GM12874 (cell line): ENCODE measurements around the gene PCID2.

Experiments
- TF ChIP-seq, protein P1 (sequence below): IDR thresholded peaks from 2 replicates; pipeline ENCODE4 v1.5.1; 2011; ENCODE audit warnings: low read depth, mild to moderate bottlenecking, control low read depth, low read length, moderate library complexity; ENCODE audit not compliant: insufficient read depth

PCID2 gene

DNA sequence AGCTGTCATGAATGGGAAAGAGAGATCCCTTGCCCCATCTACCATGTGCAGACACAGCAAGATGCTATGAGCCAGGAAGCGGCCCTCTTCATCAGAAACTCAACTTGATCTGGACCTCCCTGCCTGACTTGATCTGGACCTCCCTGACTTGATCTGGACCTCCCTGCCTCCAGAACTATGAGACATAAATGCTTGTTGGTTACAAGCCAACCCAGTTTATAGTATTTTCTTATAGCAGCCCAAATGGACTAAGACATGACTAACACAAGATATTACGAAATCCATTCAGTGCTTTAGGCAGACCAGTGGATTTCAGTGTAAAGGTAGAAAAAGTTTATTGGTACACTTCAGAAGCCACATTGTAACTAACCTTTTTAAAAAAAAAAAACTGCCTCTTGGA, 15.6 kb downstream of the PCID2 start:
- TF ChIP-seq, protein P1, sequence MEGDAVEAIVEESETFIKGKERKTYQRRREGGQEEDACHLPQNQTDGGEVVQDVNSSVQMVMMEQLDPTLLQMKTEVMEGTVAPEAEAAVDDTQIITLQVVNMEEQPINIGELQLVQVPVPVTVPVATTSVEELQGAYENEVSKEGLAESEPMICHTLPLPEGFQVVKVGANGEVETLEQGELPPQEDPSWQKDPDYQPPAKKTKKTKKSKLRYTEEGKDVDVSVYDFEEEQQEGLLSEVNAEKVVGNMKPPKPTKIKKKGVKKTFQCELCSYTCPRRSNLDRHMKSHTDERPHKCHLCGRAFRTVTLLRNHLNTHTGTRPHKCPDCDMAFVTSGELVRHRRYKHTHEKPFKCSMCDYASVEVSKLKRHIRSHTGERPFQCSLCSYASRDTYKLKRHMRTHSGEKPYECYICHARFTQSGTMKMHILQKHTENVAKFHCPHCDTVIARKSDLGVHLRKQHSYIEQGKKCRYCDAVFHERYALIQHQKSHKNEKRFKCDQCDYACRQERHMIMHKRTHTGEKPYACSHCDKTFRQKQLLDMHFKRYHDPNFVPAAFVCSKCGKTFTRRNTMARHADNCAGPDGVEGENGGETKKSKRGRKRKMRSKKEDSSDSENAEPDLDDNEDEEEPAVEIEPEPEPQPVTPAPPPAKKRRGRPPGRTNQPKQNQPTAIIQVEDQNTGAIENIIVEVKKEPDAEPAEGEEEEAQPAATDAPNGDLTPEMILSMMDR = no peak

DNA sequence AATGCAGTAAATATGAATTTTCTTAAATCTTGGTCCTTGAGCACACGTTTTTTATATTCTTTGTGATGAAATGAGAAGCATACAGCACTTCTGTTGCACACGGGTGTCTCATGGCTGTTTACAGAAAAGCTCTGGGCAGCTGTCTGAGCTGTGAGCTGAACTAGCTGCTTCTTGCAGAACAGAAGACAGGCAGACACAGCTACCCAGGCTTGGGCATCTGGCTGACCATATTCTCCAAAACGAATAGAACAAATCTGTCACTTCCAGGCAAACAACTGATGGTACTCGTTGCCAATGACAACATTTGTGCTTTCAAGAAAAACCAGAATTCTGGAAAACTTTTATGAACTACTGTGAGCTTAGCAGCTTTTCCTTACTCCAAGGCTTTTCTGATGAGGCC, 16.2 kb downstream of the PCID2 start:
- TF ChIP-seq, protein P1 = no peak

DNA sequence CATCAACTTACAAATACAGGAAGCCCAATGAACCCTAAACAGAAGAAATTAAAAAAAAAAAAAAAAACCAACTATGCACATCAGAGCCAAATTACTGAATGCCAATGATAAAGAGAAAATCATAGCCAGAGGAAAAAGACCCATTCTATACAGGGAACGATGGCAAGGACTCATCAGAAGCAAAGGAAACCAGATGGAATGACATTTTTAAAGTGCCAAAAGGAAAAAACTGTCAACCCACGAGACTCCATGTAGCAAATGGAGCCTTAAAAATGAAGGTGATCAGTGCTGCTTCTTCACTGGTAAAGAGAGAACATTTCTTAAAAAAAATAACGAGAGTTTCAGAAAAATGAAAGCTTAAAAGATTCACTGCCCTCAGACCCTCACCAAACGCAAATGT, 18.3 kb downstream of the PCID2 start:
- TF ChIP-seq, protein P1 = no peak

DNA sequence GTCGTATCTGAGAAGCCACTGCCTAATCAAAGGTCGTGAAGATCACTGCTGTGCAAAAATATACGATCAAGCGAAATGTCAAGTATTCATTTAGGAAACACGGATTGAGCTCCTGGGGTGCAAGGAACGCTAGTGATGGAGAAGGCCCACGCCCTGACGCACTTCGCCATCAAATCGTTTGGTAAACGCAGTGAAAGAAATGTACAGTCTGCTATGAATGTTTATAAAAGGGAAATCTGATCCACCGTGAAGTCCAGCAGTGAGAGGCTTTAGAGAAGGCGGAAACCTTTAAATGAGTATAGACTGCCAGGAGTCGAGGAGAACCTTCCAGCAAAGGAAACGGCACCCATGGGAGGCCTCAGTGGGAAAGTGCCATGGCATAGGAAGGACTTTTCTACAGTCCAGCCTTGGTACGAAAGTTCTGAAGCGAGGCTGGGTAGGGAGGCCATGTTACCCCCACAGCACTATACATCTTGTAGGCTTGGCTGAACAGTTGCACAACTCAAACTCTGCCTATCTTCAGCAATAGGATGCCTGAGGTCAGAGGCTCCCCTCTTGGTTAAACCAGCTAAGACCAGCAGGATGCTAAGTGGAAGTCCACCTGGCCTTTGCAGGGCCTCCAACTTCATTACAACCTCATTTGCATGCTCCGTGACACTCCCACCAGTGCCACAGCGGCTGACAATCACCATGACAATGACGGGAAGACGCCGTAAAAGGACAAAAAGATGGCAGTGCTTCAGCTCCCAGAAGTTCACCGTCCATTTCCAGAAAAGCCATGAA, 20.4 kb downstream of the PCID2 start:
- TF ChIP-seq, protein P1 = no peak

DNA sequence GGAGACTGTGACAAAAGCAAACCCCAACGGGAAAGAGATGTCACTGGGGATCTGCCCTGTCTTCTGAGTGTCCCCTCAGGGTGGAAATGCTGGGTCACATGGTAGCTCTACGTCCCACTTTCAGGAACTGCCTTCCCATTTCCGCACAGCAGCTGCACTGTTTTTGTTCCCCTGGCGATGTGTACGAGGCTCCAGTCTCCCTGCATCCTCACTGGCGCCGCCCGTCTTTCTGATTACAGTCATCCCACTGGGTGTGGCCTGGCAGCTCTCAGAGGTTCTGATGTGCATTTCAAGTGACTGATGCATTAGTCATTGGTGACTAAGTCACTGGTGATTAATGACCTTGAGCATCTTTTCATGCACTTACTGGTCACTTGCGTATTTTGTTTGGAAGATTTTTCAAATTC, 21.2 kb downstream of the PCID2 start:
- TF ChIP-seq, protein P1 = no peak

DNA sequence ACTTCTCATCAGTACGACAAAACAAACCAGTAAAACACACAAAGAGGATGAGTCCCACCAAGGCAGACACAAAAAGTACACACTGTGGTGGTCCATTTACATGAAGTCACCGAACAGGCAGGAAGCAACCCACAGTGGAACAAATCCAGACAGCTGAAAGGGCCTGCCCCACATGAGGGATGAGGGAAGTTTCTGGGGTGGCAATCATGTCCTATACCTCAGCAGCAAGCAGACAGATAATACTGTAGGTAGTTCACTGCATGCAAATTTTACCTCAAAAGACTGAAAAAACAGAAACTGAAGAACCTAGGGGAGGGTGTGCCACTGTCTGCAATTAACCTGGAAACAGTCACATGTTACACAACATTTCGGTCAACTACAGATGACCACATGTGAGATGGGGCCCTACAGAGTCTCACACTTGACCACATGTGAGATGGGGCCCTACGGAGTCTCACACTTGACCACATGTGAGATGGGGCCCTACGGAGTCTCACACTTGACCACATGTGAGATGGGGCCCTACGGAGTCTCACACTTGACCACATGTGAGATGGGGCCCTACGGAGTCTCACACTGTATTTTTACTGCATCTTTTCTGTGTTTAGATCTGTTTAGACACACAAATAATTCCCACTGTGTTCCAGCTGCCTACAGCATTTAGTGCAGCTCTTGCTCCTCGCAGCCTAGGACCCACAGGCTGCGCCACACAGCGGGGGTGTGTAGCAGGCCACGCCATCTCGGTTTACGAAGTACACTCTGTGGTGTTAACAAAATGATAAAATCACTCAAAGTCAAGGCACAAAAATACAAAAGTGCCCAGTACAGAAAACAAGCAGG, 22.2 kb downstream of the PCID2 start:
- TF ChIP-seq, protein P1 = no peak

DNA sequence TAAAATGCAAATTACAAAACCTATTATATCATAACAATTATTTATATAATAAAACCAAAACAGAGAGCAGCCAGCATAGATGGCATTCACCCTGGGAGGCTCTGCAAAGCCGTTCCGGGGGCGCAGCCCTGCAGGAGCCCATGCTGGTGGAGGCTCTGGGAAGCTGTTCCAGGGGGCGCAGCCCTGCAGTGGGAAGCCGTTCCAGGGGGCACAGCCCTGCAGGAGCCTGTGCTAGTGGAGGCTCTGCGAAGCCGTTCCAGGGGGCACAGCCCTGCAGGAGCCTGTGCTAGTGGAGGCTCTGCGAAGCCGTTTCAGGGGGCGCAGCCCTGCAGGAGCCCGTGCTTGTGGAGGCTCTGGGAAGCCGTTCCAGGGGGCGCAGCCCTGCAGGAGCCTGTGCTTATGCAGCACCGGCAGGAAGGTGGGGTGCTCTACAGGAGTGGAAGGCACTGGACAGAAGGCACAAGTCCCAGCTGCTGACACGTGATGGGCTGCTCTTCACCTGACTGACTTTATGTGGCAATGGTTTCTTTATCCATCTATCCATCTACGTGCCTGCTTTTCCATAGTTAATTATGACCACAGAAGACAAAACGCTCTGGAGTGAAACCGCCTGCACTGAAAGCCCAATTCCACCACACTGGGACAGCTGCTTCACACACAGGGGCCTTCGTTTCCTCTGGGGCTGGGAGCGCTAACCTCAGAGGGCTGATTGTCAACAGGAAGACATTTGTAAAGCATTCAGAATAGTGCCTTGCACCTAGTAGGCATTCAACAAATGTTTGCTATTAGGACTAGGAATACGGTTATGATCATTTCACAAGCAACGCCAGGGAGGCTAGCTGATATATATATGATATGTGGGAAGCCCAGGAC, 23.7 kb downstream of the PCID2 start:
- TF ChIP-seq, protein P1 = no peak
